GM18505 (cell line): ENCODE data around the gene HOGA1.

ENCODE experiments used
- ATAC-seq: cut with Tn5 transposase; IDR thresholded peaks from one replicate; pipeline ENCODE4 v1.9.1; 2021; ENCODE audit not compliant: unreplicated experiment
- POLR2A ChIP-seq: IDR thresholded peaks from 4 replicates; pipeline ENCODE4 v1.6.1; 2011; ENCODE audit warnings: borderline replicate concordance; ENCODE audit not compliant: insufficient read depth, insufficient read length; ENCODE audit errors: extremely low read depth

The HOGA1 gene

DNA sequence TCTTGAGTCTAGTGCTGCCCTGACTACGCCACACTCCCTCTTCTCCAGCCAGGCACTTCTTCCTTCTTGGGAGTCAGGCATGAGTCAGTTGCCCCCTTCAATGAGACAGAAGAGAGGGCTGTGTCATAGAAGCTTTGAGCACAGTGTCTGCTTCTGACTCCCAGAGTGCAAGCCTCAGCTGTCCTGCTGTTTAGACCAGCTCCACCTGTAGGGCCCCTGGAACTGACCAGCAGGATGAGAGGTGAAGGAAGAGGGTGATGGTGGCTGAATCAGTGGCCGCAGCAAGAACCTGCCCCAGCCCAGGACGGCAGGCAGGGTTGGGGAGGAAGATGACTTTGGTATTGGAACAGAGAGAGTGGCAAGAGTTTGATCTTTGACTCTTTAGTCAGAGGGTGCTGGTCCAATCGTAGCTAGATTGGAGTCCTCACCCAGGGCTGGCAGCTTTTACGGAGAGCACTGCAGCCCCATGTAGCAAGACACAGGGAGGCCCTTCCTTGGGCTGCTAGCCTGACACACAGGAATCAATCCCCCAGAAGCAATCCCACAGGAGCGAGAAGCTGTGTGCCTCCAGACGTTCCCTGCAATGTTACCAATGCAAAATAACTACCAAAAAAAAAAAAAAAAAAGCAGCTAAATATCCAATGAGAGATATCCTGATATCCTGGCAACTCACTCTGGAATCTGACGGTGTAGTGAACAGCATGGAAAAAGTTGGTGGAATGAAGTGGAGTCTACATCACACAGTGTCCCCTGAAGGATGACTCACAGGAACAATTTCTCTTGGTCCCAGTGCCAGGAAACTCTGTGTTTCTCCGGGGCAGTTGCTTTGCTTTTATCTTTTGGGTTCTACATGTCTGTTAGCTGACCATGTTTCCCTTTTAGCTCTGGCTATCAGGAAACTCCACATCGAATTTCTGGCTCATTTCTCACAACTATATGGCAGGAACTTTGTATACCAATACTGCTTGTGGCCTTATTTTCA lies 12.2 kb downstream of the HOGA1 start:
- TF ChIP-seq POLR2A, result no peak
- no peak for ATAC-seq

DNA sequence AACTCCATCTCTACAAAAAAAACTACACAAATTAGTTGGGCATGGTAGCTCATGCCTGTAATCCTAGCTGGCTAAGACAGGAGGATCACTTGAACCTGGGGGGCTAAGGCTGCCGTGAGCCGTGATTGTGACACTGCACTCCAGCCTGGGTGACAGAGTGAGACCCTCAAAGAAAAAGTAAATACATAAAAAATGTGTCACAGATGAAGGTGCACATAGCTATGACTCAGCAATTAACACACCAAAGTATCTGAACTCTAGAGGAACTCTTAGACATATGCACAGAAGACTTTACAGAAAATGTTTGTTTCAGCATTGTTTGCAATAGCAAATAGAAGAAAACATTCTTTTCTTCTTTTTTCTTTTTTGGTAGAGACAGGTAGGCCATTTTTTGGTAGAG lies 13.6 kb downstream of the HOGA1 start:
- no peak for TF ChIP-seq POLR2A
- ATAC-seq, result no peak

DNA sequence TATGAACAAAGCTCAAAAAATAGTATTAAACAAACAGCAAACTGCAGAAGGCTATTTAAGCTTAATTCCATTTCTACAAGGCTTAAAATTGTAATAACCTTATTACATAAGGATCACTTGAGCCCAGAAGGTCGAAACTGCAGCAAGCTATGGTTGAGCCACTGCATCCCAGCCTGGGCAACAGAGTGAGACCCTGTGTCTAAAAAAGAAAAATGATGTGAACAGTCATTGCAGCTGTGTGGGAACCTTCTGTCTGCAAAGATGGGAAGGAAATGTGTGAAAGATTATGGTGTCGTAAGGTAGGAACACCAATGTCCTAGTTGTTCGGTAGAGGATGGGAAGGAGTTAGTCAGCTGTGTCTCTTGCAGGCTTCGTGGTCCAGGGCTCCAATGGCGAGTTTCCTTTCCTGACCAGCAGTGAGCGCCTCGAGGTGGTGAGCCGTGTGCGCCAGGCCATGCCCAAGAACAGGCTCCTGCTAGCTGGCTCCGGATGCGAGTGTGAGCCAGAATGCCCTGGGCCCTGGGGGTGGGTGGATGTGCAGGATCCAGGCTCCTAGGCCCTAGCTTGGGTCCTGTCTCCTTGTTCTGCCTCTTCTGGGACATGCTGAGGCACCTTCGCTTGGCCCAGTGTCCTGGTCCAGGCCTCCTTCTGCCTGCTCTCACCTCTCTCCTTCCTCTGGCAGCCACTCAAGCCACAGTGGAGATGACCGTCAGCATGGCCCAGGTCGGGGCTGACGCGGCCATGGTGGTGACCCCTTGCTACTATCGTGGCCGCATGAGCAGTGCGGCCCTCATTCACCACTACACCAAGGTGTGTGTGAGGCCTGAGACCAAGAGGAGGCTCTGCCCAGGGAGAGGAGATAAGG lies 14.4 kb downstream of the HOGA1 start:
- ATAC-seq, result no peak
- TF ChIP-seq POLR2A, result no peak

DNA sequence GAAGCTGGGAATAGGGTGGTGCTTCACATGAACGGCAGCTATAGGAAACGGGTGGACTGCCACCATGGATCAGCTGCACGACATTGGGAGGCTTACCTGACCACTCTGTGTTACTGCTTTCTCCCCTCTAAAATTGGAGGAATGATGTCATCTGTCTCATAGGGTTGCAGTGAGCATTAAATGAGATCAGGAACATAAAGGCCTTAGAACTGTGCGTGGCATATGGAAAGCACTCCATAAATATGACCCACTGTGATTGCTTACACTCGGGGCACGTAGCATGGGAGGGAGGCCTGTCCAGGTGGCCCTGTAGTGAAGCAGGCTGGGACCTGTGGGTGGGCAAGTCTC lies 15.1 kb downstream of the HOGA1 start:
- no peak for TF ChIP-seq POLR2A
- ATAC-seq, result no peak

DNA sequence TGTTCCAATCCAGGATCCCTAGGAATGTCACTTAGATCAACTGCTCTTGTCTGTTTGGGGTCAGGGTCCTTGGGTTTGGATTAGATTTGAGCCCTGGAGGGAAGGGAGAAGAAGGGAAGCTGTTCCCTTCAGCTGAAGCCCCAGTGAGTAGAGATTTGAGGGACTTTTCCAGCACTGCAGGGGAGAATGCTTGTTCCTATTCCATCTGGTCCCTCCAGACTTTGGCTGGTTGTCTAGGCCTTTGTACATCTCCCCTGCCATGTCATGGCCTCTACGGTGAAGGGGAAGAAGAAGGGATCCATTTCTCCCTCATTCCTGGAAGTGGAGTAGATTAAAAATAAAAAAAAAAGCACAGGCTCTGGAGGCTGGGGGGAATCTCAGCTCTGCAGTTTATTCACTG lies 16.4 kb downstream of the HOGA1 start:
- ATAC-seq, result no peak
- TF ChIP-seq POLR2A, result no peak

DNA sequence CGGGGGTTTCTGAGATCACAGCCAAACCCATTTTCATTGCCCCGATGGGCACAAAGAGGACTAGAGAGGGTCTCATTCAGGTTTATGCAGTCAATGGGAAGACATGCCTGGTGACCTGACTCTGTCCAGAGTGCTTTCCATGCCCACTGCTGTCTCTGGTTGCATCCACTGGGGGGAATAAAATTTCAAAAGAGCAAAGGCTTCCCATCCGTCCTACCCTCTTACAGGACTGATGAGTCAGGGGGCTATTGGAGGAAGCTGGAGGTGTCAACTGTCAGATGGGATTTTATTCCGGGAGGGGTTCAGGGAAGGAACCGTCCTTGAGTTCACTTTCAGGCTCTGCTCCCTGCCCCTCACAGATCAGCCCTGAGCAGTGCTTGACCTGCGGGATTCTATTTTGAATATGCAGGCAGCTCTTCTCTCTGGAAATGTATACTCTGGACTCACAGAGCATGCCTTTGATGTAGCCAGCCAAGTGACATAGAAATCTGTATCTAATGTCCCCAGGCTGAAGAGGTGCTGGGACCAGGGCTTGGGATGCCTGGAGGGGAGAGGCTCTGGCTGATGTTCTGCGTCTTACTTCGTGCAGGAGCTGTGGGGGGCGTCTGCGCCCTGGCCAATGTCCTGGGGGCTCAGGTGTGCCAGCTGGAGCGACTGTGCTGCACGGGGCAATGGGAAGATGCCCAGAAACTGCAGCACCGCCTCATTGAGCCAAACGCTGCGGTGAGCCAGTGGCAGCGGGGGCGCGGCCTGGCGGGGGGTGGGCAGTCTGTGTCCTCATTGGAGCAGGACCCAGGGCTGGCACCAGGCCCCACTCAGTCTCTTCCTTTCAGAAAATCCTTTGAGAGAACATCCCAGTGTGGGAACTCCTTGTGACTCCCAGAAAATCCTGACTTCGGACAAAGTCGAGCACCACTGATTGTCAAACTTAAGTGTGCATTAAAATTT lies 17.4 kb downstream of the HOGA1 start:
- no peak for TF ChIP-seq POLR2A

DNA sequence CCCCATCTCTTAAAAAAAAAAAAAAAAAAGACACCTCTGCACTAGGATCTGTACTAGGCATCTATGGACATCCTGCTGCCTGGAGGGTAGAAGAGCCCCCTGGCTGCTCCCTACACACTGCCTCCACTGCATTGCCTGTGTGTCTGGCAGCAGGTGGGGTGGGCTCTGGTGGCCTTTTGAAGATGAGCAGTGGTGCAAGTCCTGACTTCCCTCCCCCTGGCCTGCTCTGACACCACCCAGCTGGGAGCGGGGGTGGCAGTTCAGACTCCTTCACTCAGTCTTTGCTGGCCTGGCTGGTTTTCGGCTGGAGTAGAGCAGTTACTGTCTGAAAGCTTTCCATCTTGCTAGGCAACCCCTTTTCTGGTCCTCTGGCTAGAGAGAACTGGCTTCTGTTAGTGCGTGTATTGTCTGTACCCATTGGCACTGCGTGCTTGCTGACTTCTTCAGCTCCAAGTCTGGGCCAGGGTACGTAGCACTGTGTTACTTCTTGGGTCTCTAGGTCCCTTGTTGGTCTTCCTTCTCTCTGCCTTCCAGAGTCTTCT lies 23.0 kb downstream of the HOGA1 start:
- ATAC-seq, result no peak
- TF ChIP-seq POLR2A, result no peak

More for the DNA sequence above, 17.4 kb downstream of the HOGA1 start:
- ATAC-seq, result no peak

DNA sequence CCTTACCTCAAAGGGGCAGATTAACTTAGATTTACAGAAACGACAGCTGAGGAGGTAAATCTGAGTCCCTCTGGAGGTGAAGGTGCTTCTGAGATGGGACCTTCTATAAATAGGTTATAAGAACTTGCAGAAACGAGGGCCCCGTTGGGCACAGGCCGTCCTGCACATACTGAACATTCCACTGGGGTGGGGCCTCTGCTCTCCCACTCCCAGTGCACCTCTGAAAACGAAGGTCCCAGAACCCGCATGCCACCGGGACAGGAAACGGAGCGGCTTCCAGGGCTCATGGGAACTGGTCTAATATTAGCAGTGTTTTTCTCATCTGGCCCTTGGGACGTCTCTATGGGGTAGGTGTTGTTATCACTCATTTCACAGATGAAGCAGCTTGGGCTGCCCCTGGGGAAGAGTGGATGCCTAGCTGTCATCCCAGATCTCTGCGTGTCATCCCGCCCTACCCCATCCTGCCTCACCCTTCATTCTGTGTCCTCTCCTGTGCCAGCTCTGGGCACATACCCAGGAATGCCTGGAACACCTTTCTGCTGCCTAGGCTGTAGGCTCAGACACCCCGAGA lies 24.9 kb downstream of the HOGA1 start:
- no peak for TF ChIP-seq POLR2A
- no peak for ATAC-seq

DNA sequence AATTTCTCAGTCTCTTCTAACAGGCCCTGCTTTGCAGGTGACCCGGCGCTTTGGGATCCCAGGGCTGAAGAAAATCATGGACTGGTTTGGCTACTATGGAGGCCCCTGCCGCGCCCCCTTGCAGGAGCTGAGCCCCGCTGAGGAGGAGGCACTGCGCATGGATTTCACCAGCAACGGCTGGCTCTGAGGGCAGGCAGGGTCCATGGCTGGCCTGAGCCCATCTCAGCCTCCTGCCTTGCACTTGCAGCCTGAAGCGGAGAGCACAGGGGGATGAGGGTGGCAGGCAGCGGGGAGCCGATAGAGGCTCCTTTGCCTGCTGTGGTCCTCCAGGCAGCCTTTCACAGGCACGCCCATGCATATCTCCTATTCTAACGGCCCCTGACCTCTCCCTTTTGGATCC lies 27.3 kb downstream of the HOGA1 start:
- ATAC-seq, result no peak

DNA sequence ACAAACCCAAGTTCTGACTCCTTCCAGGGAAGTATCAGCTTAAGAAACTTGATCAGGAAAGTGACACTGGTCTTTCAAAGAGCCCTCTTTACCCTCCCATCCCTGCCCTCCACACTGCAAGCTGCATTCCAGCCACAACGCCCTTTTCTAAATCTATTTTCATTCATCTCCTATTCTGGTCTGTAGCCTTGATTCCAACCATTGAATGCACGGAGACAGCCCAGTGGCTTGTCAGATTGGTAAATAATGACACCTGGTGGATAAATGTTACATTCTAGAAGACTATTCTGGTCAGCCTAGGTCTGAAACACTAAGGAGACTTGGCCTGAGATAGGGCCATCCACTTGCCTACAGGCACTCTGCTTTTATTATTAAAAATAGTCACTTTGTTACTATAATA lies 28.2 kb downstream of the HOGA1 start:
- TF ChIP-seq POLR2A, result no peak
- ATAC-seq, result no peak

More for the DNA sequence above, 27.3 kb downstream of the HOGA1 start:
- no peak for TF ChIP-seq POLR2A

DNA sequence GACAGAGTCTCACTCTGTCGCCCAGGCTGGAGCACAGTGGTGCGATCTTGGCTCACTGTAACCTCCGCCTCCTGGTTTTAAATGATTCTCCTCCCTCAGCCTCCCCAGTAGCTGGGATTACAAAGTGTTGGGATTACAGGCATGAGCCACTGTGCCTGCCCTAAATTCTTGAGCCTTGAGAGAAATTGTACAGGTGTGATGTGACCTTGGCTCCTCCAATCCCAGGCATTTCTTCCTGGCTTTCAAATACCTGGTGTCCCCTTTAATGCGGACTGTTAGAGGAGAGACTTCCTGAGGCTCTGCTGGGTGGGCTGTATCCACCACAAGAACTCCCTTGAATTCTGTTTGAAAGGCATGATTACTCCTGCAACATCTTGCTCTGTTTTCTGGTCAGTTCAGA lies 34.1 kb downstream of the HOGA1 start:
- no peak for ATAC-seq
- no peak for TF ChIP-seq POLR2A

DNA sequence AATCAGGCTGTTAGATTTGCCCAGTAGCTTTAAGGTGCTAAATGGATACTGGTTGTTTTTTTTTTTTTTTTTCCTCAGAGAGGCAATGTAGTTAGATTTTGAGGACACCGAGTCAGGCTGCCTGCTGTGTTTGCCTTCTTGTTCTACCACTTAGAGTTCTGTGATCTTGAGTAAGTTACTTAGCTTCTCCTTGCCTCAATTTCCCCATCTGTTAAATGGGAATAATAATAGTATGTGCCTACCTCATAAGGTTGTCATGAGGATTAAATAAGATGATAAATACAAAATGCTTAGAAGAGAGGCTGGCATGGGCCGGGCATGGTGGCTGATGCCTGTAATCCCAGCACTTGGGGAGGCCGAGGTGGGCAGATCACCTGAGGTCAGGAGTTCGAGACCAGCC lies 34.5 kb downstream of the HOGA1 start:
- no peak for ATAC-seq
- no peak for TF ChIP-seq POLR2A
